Activated CD4-positive, alpha-beta T cell treated with anti-CD3 and anti-CD28 coated beads for 36 hours (primary cell): Measurements from ENCODE around the gene MFNG. TPM values are rescaled to one million over a fixed set of nuclear protein-coding genes. Genes with fewer than 3 reads are reported as not detected.

Experiments used
- ATAC-seq: fragments of 200-7000 bp; cut with Tn5 transposase; one replicate; pipeline ENCODE4 v1.10.0; 2021; ENCODE audit warnings: mild to moderate bottlenecking, moderate library complexity
- CTCF ChIA-PET: fragments of 350-600 bp; sonication (Branson Sonifier 250); formaldehyde crosslinking; loops from one replicate; lab custom pipeline; 2021; ENCODE audit warnings: antibody characterized with exemption; lab: Charles Lee
- POLR2A ChIA-PET: fragments of 350-600 bp; sonication (Branson Sonifier 250); formaldehyde crosslinking; loops from one replicate; lab custom pipeline; 2021; ENCODE audit warnings: antibody characterized with exemption, inconsistent platforms; lab: Charles Lee
- DNase-seq: peaks from one replicate; pipeline ENCODE4 v3.0.0-alpha.2; 2020
- H3K27ac Mint-ChIP-seq: one replicate; pipeline ENCODE4 v1.8.0; 2021; ENCODE audit warnings: mixed read lengths
- H3K27me3 Mint-ChIP-seq: one replicate; pipeline ENCODE4 v1.8.0; 2021; ENCODE audit warnings: mixed read lengths
- H3K36me3 Mint-ChIP-seq: one replicate; pipeline ENCODE4 v1.8.0; 2021; ENCODE audit warnings: low read depth, mixed read lengths
- H3K4me1 Mint-ChIP-seq: one replicate; pipeline ENCODE4 v1.8.0; 2021; ENCODE audit warnings: mixed read lengths
- H3K4me3 Mint-ChIP-seq: one replicate; pipeline ENCODE4 v1.8.0; 2021; ENCODE audit warnings: mild to moderate bottlenecking, moderate library complexity, mixed read lengths
- H3K9me3 Mint-ChIP-seq: one replicate; pipeline ENCODE4 v1.8.0; 2021; ENCODE audit warnings: low read depth, mixed read lengths
- intact Hi-C, 2 experiments: fragments of 100-400 bp; cut with DNase I in 1 of 2; cut with micrococcal nuclease in 1 of 2; formaldehyde crosslinking; loops; one replicate each; pipeline versions ENCODE4 v1.14.2 to v1.15.1; 2022 to 2024; cut with DNase I, micrococcal nuclease
- total RNA-seq, 2 experiments: library from RNA; stranded (reverse); gene quantifications; one replicate each; pipeline ENCODE4 v1.2.3, GENCODE V29; 2021

The MFNG gene
- total RNA-seq, 2 experiments from 2014 or later = 108 to 125 TPM

- peaks cover 41% of the 10 kb centered on the region for H3K4me1 Mint-ChIP-seq
- POLR2A ChIA-PET = no interaction called here
Measured at GRCh38 chr22:37491559-37492427, 5.6 kb upstream of the MFNG start.

GRCh38 chr22:37491106-37491505, 4.9 kb upstream of the MFNG start:
- ChIA-PET CTCF (interaction anchor here (0.7 kb wide), 1 partner anchor 674 kb away, joined by 4 read pairs; the partner anchor contains the start of gene PVALB), POLR2A (no interaction called here)
- intact Hi-C loops = no loop called here
- Mint-ChIP-seq H3K27me3 (no peaks in the 10 kb centered on the region), H3K4me3 (no peak overlapping the region), H3K4me1 (peaks cover 46% of the 10 kb centered on the region), H3K36me3 (no peaks in the 10 kb centered on the region), H3K9me3 (no peaks in the 10 kb centered on the region), H3K27ac (no peak overlapping the region)
- ATAC-seq = no peak
- DNase-seq = no peak

More at GRCh38 chr22:37491559-37492427, 5.6 kb upstream of the MFNG start:
- CTCF ChIA-PET = interaction anchor here (0.7 kb wide), 1 partner anchor 675 kb away, joined by 4 read pairs; the partner anchor contains the start of gene PVALB
- DNase-seq (no peak), ATAC-seq (no peak)
- intact Hi-C loops = no loop called here
- Mint-ChIP-seq H3K4me3 (no peak overlapping the region), H3K27ac (no peak overlapping the region), H3K36me3 (no peaks in the 10 kb centered on the region), H3K9me3 (no peaks in the 10 kb centered on the region), H3K27me3 (no peaks in the 10 kb centered on the region)

DNA sequence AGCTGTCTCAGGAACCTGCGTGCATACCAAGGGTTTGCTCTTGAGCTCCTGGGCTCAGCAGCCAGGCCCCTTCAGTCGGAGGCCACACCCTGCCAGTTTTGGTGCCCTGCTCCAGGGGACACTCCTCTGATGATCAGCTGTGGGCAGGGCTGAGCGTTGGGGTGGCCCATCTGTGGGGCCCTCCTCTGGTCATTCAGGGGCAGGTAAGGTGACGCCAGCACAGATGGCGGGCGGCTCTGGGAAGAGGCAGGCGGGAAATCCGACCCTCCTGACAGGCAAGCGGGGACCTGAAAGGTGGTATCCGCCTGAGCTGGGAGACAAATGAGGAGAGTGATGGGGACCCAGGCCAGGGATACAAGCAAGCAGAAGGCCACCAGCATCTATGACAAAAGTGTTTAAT, 3.8 kb upstream of the MFNG start:
- no peaks in the 10 kb centered on the region for H3K27me3 Mint-ChIP-seq
- intact Hi-C loops = loop anchor here in 1 of 2 experiments (5.0 kb wide), 1 partner anchor 187 kb away; the partner anchor contains the start of gene LGALS1
- no peak overlapping the region for H3K4me3 Mint-ChIP-seq
- H3K27ac Mint-ChIP-seq = no peak overlapping the region
- DNase-seq (no peak), ATAC-seq (no peak)
- peaks cover 46% of the 10 kb centered on the region for H3K4me1 Mint-ChIP-seq
- CTCF ChIA-PET = interaction anchor here (0.6 to 0.7 kb wide), 2 partner anchors 65 to 335 kb away, joined by 3 to 4 read pairs; no protein-coding TSS in a partner anchor
- H3K36me3 Mint-ChIP-seq = no peaks in the 10 kb centered on the region
- no peaks in the 10 kb centered on the region for H3K9me3 Mint-ChIP-seq
- POLR2A ChIA-PET = interaction anchor here (0.7 kb wide), 1 partner anchor 227 kb away, joined by 5 read pairs; no protein-coding TSS in a partner anchor

GRCh38 chr22:37488337-37489135, 2.4 kb upstream of the MFNG start:
- POLR2A ChIA-PET = no interaction called here
- Mint-ChIP-seq H3K36me3 (peaks cover 9% of the 10 kb centered on the region), H3K27me3 (no peaks in the 10 kb centered on the region), H3K27ac (peak overlapping the region; percentile 79), H3K9me3 (no peaks in the 10 kb centered on the region), H3K4me1 (peaks cover 48% of the 10 kb centered on the region), H3K4me3 (no peak overlapping the region)
- intact Hi-C loops = loop anchor here in 1 of 2 experiments (5.0 kb wide), 1 partner anchor 189 kb away; the partner anchor contains the start of gene LGALS1
- CTCF ChIA-PET = no interaction called here
- DNase-seq (no peak), ATAC-seq (no peak)

GRCh38 chr22:37487571-37487970, 1.4 kb upstream of the MFNG start:
- peak overlapping the region; percentile 92 for H3K4me3 Mint-ChIP-seq
- H3K27ac Mint-ChIP-seq = peak overlapping the region; percentile 82
- ChIA-PET CTCF (interaction anchor here (1.4 to 2.1 kb wide), 2 partner anchors 10 to 15 kb away, joined by 4 to 8 read pairs; no protein-coding TSS in a partner anchor), POLR2A (interaction anchor here (0.5 kb wide), 1 partner anchor 1010 kb away, joined by 4 read pairs; no protein-coding TSS in a partner anchor)
- ATAC-seq = no peak
- peaks cover 18% of the 10 kb centered on the region for H3K36me3 Mint-ChIP-seq
- intact Hi-C loops = loop anchor here in 1 of 2 experiments (2.0 to 5.0 kb wide), 2 partner anchors 73 to 190 kb away; partner anchors contain the start of genes CDC42EP1 and LGALS1
- H3K9me3 Mint-ChIP-seq = no peaks in the 10 kb centered on the region
- H3K4me1 Mint-ChIP-seq = peaks cover 56% of the 10 kb centered on the region
- DNase-seq = no peak
- no peaks in the 10 kb centered on the region for H3K27me3 Mint-ChIP-seq

- intact Hi-C loops = loop anchor here in 1 of 2 experiments (2.0 to 5.0 kb wide), 2 partner anchors 74 to 190 kb away; partner anchors contain the start of genes CDC42EP1 and LGALS1
- CTCF ChIA-PET = interaction anchor here (0.8 to 2.1 kb wide), 9 partner anchors 9 to 287 kb away, joined by 3 to 8 read pairs (median 4); no protein-coding TSS in a partner anchor
- ATAC-seq (no peak), DNase-seq (no peak)
- no peaks in the 10 kb centered on the region for H3K9me3 Mint-ChIP-seq
- H3K27me3 Mint-ChIP-seq = no peaks in the 10 kb centered on the region
- POLR2A ChIA-PET = interaction anchor here (0.5 kb wide), 1 partner anchor 1011 kb away, joined by 4 read pairs; no protein-coding TSS in a partner anchor
- H3K36me3 Mint-ChIP-seq = peaks cover 22% of the 10 kb centered on the region
- H3K4me3 Mint-ChIP-seq = peak overlapping the region; percentile 92
- peak overlapping the region; percentile 82 for H3K27ac Mint-ChIP-seq
- H3K4me1 Mint-ChIP-seq = peaks cover 61% of the 10 kb centered on the region
Measured at GRCh38 chr22:37487129-37487528, 945 bp upstream of the MFNG start.

DNA sequence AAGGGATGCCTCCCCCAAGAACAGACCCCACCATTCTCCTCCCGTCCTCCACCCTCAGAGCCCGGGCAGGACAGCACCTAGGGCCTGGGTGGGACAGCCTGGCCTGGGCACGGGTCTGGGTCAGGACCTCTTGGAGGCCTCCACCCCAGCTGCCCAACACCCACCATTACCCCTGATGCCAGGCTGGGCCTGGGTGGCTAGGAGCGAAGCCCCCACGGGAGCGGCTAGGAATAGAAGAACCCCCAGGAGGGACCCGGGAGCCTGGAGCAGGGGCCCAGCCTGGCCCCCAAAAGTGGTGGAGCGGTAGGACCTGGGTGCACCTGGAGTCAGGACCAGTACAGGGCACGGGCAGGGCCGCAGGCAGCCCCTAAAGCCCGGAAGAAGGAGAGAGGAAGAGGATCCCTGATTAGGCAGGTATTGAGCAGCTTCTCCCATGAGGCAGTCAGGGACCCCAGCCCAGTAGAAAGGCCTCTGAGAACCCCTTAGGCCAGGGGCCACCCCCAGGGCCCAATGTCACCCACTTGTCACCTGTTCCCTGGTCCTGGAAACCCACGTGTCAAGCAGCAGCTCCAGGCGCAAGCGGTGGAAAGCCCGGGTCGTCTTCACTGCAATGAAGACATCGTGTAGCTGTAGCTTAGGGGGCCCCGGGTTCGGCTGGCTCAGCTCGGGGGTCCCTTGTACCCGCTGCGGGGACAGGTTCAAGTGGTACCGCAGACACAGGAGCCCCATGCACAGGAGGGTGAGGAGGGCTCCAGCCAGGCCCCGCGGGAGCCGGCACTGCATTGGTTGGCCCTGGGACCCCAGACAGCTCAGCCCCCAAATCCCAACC, 575 bp downstream of the MFNG start:
- Mint-ChIP-seq H3K9me3 (no peaks in the 10 kb centered on the region), H3K36me3 (peaks cover 33% of the 10 kb centered on the region), H3K4me1 (peaks cover 68% of the 10 kb centered on the region), H3K27ac (peak overlapping the region; percentile 92), H3K27me3 (no peaks in the 10 kb centered on the region), H3K4me3 (peak overlapping the region; percentile 92)
- ChIA-PET CTCF (interaction anchor here (1.0 to 2.1 kb wide), 9 partner anchors 11 to 286 kb away, joined by 3 to 8 read pairs (median 4); no protein-coding TSS in a partner anchor), POLR2A (no interaction called here)
- peak; percentile 1 for ATAC-seq
- DNase-seq = peak; percentile 40
- intact Hi-C loops = loop anchor here in 1 of 2 experiments (1.0 to 5.0 kb wide), 7 partner anchors 13 to 709 kb away; partner anchors contain the start of genes ANKRD54, CDC42EP1, GGA1 and IFT27

DNA sequence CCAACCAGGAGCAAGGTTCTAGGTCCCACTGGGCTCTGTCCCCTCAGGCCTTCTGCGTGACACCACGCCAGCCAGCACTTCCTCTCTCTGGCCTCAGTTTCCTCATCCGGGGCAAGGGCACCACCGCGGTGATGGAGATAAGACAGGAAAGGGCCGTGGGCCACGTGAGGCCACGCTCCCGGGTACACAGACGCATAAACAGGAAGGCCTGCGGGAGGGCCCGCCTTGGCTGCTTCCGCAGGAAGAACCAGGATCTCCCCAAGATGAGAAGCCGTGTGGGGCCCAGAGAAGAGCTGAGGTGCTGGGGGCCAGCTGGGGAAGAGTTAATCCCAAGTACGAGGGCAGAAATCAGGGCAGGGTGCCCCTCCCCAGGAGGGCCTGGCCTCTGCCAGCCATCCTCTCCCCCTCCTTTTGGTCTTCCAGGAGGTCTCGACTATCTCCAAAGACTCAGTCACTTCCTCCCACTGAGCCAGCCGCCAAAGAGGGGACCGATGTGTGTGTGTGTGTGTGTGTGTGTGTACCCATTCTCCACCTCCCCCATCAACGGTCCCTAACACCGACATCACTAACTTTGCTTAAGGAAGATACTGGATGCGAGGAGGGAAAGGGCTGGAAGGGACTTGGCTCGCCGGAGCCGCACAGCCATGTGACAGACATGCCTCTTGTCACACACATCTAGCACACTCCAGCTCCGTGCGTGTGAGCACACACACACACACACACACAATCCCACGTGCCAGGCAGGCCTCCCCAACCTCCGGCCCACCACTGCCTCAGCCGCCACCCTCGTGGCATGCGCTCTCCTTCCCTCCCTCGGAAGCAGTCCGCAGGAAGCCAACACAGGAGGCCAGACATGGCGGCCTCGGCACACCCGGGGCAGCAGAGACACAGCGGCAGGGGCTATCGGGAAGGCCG, 1.4 kb downstream of the MFNG start:
- Mint-ChIP-seq H3K4me3 (peak overlapping the region; percentile 92), H3K9me3 (no peaks in the 10 kb centered on the region), H3K36me3 (peaks cover 35% of the 10 kb centered on the region), H3K27ac (peak overlapping the region; percentile 92), H3K4me1 (peaks cover 61% of the 10 kb centered on the region), H3K27me3 (no peaks in the 10 kb centered on the region)
- ChIA-PET CTCF (interaction anchor here (1.1 to 1.3 kb wide), 2 partner anchors 82 to 610 kb away, joined by 3 read pairs; no protein-coding TSS in a partner anchor), POLR2A (interaction anchor here (1.1 kb wide), 1 partner anchor 21 kb away, joined by 8 read pairs; no protein-coding TSS in a partner anchor)
- DNase-seq (peak; percentile 90), ATAC-seq (peak; percentile 78)
- intact Hi-C loops = loop anchor here (1.0 to 5.0 kb wide), 7 partner anchors 48 to 708 kb away; partner anchors contain the start of genes ANKRD54 (in 1 of the 2), IFT27 (in 1 of the 2), LGALS1 (in 1 of the 2) and PDXP (in 1 of the 2)

DNA sequence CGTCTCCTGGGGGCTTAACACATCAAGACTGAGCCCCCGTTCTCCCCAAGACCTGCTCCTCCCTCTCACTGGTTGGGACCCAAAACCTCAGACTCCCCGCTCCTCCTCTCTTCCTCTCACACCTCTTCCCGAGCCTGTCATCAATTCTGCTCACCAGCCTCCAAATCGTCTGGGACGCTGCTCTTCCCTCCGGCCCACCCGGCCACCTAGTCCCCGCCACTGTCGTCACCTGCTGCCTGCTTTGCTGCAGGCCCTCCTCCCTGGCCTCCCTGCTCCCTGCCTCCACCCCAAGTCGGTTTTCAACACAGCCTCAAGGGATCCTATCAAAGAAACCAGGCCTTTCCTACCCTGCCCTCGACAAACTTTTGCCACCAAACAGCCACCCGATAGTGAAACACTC, 3.1 kb downstream of the MFNG start:
- CTCF ChIA-PET = no interaction called here
- peak overlapping the region; percentile 92 for H3K4me3 Mint-ChIP-seq
- no peak for DNase-seq
- POLR2A ChIA-PET = interaction anchor here (0.6 kb wide), 1 partner anchor 80 kb away, joined by 5 read pairs; no protein-coding TSS in a partner anchor
- intact Hi-C loops = loop anchor here in 1 of 2 experiments (5.0 kb wide), 1 partner anchor 49 kb away; no protein-coding TSS in a partner anchor
- peak overlapping the region; percentile 97 for H3K27ac Mint-ChIP-seq
- H3K36me3 Mint-ChIP-seq = peaks cover 39% of the 10 kb centered on the region
- H3K4me1 Mint-ChIP-seq = peaks cover 47% of the 10 kb centered on the region
- H3K9me3 Mint-ChIP-seq = no peaks in the 10 kb centered on the region
- no peaks in the 10 kb centered on the region for H3K27me3 Mint-ChIP-seq
- ATAC-seq = no peak
